Nephron (organoid): ENCODE data around the gene ANTKMT.

Experiments
- H3K27ac Mint-ChIP-seq, 3 experiments: 2 replicates each; pipeline ENCODE4 v1.8.0; 2020; ENCODE audit warnings: mixed read lengths in 3 of 3, mild to moderate bottlenecking in 2 of 3, moderate library complexity in 1 of 3
- H3K27me3 Mint-ChIP-seq: 2 replicates; pipeline ENCODE4 v1.8.0; 2021; ENCODE audit warnings: low read depth, mild to moderate bottlenecking, moderate library complexity, mixed read lengths
- H3K36me3 Mint-ChIP-seq: 2 replicates; pipeline ENCODE4 v1.8.0; 2020; ENCODE audit warnings: low read depth, mixed read lengths
- H3K4me1 Mint-ChIP-seq: 2 replicates; pipeline ENCODE4 v1.8.0; 2020; ENCODE audit warnings: mixed read lengths
- H3K4me3 Mint-ChIP-seq, 3 experiments: 2 replicates each; pipeline ENCODE4 v1.8.0; 2020; ENCODE audit warnings: mild to moderate bottlenecking in 3 of 3, mixed read lengths in 3 of 3, moderate library complexity in 2 of 3
- H3K9me3 Mint-ChIP-seq: 2 replicates; pipeline ENCODE4 v1.8.0; 2020; ENCODE audit warnings: mixed read lengths
- TF ChIP-seq, protein P1 (sequence below), 3 experiments: fragments of 200-600 bp; sonication (generic); IDR thresholded peaks; one replicate each; pipeline ENCODE4 v1.5.0; 2021; ENCODE audit warnings: antibody characterized with exemption in 3 of 3; ENCODE audit not compliant: unreplicated experiment in 3 of 3

Gene ANTKMT

DNA sequence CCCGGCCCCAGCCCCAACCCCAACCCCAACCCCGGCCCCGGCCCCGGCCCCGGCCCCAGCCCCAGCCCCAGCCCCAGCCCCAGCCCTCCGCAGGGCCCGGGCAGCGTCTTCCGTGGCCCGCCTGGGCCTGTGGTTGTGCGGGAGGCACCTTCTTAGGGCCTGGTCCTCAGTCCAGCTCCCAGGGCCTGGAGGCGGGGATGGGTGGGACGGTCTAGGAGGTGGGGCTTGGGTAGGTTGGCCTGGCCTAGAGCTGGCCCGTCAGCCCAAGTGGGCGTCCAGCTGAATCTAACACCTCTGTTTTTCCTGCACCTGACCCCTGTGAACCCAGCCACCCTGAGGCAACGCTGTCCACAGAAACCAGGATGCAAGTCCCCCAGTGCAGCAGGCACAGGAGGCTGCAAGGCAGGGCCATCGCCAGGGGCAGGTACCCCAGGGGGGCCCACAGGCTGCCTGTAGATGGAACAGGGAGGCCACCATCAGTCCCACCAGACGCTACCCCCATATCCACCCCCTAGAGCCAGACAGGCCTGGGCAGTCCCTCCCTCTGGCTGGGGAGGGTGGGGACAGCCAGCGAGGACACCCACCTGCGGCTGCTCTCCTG is 48.3 kb downstream of the ANTKMT start:
- peaks cover 5% of the 10 kb centered on the region for H3K27me3 Mint-ChIP-seq

DNA sequence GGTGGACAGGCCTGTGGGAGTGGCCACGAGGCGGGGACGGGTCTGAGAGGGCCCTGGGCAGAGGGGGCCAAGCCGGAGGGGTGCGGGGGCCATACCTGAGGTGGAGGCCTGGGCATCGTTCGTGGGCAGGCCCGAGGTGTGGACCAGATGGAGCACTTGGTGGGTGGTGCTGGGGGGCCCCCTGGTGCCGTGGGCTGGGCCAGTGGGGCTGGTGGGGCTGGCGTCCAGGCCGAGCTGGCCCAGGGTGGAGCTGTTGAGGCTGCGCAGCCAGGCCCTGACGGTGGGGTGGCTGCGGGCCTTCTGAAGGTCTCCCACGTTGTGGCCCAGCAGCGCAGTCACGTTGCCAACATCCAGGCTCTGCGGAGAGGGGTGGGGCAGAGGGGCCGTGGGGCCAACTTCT is 49.0 kb downstream of the ANTKMT start:
- Mint-ChIP-seq H3K27me3 (peaks cover 5% of the 10 kb centered on the region), H3K4me1 (no peaks in the 10 kb centered on the region), H3K36me3 (no peaks in the 10 kb centered on the region), H3K4me3 (no peak overlapping the region), H3K9me3 (no peaks in the 10 kb centered on the region), H3K27ac (no peak overlapping the region)
- TF ChIP-seq, protein P1, sequence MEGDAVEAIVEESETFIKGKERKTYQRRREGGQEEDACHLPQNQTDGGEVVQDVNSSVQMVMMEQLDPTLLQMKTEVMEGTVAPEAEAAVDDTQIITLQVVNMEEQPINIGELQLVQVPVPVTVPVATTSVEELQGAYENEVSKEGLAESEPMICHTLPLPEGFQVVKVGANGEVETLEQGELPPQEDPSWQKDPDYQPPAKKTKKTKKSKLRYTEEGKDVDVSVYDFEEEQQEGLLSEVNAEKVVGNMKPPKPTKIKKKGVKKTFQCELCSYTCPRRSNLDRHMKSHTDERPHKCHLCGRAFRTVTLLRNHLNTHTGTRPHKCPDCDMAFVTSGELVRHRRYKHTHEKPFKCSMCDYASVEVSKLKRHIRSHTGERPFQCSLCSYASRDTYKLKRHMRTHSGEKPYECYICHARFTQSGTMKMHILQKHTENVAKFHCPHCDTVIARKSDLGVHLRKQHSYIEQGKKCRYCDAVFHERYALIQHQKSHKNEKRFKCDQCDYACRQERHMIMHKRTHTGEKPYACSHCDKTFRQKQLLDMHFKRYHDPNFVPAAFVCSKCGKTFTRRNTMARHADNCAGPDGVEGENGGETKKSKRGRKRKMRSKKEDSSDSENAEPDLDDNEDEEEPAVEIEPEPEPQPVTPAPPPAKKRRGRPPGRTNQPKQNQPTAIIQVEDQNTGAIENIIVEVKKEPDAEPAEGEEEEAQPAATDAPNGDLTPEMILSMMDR (IDR thresholded peaks at IDR 0.05; ENCODE audit: unreplicated experiment in 3 of 3), result no peak

More for the DNA sequence above, 48.3 kb downstream of the ANTKMT start:
- Mint-ChIP-seq H3K4me1 (no peaks in the 10 kb centered on the region), H3K9me3 (no peaks in the 10 kb centered on the region), H3K27ac (no peak overlapping the region), H3K36me3 (no peaks in the 10 kb centered on the region), H3K4me3 (no peak overlapping the region)
- TF ChIP-seq, protein P1 (IDR thresholded peaks at IDR 0.05; ENCODE audit: unreplicated experiment in 3 of 3), result no peak

DNA sequence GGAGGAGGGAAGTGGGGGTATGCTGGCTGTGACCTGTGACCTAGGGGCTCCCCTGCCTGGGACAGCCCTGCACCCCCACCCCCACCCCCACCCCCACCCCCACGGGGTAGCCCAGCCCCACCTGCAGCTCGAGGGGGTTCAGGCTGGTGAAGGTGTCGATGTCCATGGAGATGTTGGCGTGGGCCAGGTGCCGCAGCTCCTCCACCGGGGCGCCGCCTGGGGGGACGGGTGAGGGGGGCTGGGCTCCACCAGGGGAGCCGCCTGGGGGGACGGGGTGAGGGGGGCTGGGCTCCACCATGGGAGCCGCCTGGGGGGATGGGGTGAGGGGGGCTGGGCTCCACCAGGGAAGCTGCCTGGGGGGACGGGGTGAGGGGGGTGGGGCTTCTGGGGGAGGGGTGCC is 49.5 kb downstream of the ANTKMT start:
- Mint-ChIP-seq H3K27me3 (peaks cover 5% of the 10 kb centered on the region), H3K4me1 (no peaks in the 10 kb centered on the region), H3K27ac (no peak overlapping the region), H3K36me3 (no peaks in the 10 kb centered on the region), H3K9me3 (no peaks in the 10 kb centered on the region), H3K4me3 (no peak overlapping the region)
- TF ChIP-seq, protein P1 (IDR thresholded peaks at IDR 0.05; ENCODE audit: unreplicated experiment in 3 of 3), result no peak
